Measurements from ENCODE around the gene INTS7.

DNA sequence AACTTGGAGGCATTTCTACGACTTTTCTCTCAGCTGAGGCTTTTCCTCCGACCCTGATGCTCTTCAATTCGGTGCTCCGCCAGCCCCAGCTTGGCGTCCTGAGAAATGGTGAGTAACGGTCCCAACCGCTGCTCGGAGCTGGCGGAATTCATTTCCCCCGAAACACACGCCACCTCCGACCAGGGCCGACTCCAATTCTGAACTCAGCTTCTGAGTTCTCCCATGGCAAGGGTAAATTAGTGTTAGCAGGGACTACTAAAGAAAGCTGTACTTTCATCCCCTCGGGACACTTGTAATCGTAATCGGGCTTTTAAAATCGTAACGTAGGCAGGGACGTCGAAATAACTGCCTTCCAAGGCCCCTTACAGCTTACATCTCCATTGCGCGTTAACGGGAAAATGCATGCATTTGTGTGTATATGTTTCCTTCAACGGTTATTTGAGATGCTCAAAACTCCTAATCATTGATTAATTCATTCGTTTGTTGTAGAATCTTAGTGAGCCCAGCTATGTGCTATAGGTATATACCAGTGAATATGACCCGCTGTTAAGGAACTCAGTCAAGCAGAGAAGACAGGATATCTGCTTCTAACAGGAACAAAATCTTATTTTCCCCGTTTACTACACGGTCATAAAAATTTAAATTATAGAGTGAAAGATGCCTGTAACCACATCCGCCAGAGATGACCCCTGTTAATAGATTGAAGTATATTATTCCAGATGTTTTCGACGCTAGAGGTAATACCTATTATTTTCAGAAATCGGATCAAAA is 663 bp upstream of the INTS7 start:
- TF ChIP-seq POLR2AphosphoS5 (IDR thresholded peaks at IDR 0.05; ENCODE audit: borderline replicate concordance, low read depth, low read length) (no peak), EZH2 (IDR thresholded peaks at IDR 0.05) (no peak), FOXP2 (optimal IDR thresholded peaks at IDR 0.05; ENCODE audit: control extremely low read depth, extremely low read length, insufficient read depth) (no peak)
